Retinal pigment epithelial cell (primary cell): ENCODE data around the gene SPANXN3.

ENCODE experiments used
- DNase-seq: peaks from one replicate; pipeline ENCODE4 v3.0.0-alpha.2; 2010; ENCODE audit warnings: low read depth
- H3K4me3 ChIP-seq: 2 replicates; pipeline ENCODE4 v1.5.1; 2011; ENCODE audit warnings: mild to moderate bottlenecking, low read length, control low read depth, moderate library complexity
- CTCF ChIP-seq: conservative IDR thresholded peaks from 2 replicates; pipeline ENCODE4 v1.5.1; 2011; ENCODE audit warnings: low read depth, low read length, control low read depth, inconsistent platforms

Gene SPANXN3

GRCh38 chrX:143462696-143463095 is 54.6 kb downstream of the SPANXN3 start:
- H3K4me3 ChIP-seq, result no peak overlapping the region
- no peak for TF ChIP-seq CTCF
- DNase-seq, result no peak

GRCh38 chrX:143461606-143462005 is 55.7 kb downstream of the SPANXN3 start:
- DNase-seq, result no peak
- H3K4me3 ChIP-seq, result no peak overlapping the region
- TF ChIP-seq CTCF, result no peak
